NCI-H774 (cell line): ENCODE data around the gene NOG.

Experiments
- DNase-seq: peaks from one replicate; lab custom pipeline; 2025; lab: John Stamatoyannopoulos, UW

NOG gene

GRCh38 chr17:56597495-56597990 is 4.0 kb downstream of the NOG start:
- DNase-seq: no peak

- DNase-seq: no peak
Observed at GRCh38 chr17:56598466-56598865, 5.0 kb downstream of the NOG start.

- no peak for DNase-seq
Observed at GRCh38 chr17:56599088-56599487, 5.6 kb downstream of the NOG start.

- no peak for DNase-seq
Observed at GRCh38 chr17:56599566-56599965, 6.1 kb downstream of the NOG start.

- no peak for DNase-seq
Observed at GRCh38 chr17:56600256-56600655, 6.8 kb downstream of the NOG start.

- DNase-seq: no peak
Observed at GRCh38 chr17:56601591-56601990, 8.1 kb downstream of the NOG start.

- DNase-seq: no peak
Observed at GRCh38 chr17:56602292-56603130, 9.0 kb downstream of the NOG start.

- DNase-seq: no peak
Observed at GRCh38 chr17:56603486-56604238, 10.2 kb downstream of the NOG start.

- DNase-seq: no peak
Observed at GRCh38 chr17:56604691-56605290, 11.3 kb downstream of the NOG start.

GRCh38 chr17:56608944-56609343 is 15.4 kb downstream of the NOG start:
- DNase-seq: no peak

GRCh38 chr17:56610321-56610720 is 16.8 kb downstream of the NOG start:
- DNase-seq: no peak

- no peak for DNase-seq
Observed at GRCh38 chr17:56613131-56613530, 19.6 kb downstream of the NOG start.

GRCh38 chr17:56614522-56614921 is 21.0 kb downstream of the NOG start:
- no peak for DNase-seq

GRCh38 chr17:56616239-56616638 is 22.7 kb downstream of the NOG start:
- no peak for DNase-seq

- no peak for DNase-seq
Observed at GRCh38 chr17:56623383-56623782, 29.9 kb downstream of the NOG start.

- DNase-seq: no peak
Observed at GRCh38 chr17:56624309-56624708, 30.8 kb downstream of the NOG start.

GRCh38 chr17:56624912-56625311 is 31.4 kb downstream of the NOG start:
- no peak for DNase-seq

GRCh38 chr17:56629531-56630075 is 36.1 kb downstream of the NOG start:
- no peak for DNase-seq

- DNase-seq: no peak
Observed at GRCh38 chr17:56630202-56630601, 36.7 kb downstream of the NOG start.

- no peak for DNase-seq
Observed at GRCh38 chr17:56633681-56634080, 40.2 kb downstream of the NOG start.

- DNase-seq: no peak
Observed at GRCh38 chr17:56635641-56636040, 42.1 kb downstream of the NOG start.

- DNase-seq: no peak
Observed at GRCh38 chr17:56636265-56636664, 42.8 kb downstream of the NOG start.
